Neutrophil (primary cell): Measurements from ENCODE around the gene DSCAML1.
A peak's percentile ranks its signal among the peaks of the same experiment; 100 is the strongest.

Experiments used
- H3K27ac ChIP-seq: fragments of 200-600 bp; sonication (generic); 2 replicates; pipeline ENCODE4 v1.5.1; 2016; ENCODE audit warnings: mild to moderate bottlenecking, moderate library complexity
- H3K27me3 ChIP-seq: fragments of 200-600 bp; sonication (generic); 2 replicates; pipeline ENCODE4 v1.6.0; 2016; ENCODE audit warnings: mild to moderate bottlenecking
- H3K36me3 ChIP-seq: fragments of 200-600 bp; sonication (generic); 2 replicates; pipeline ENCODE4 v1.5.1; 2017
- H3K4me1 ChIP-seq, 2 experiments: fragments of 200-600 bp in 1 of 2; sonication (generic) in 1 of 2; 1 replicate in 1 of 2; 2 replicates in 1 of 2; pipeline versions ENCODE4 v1.5.1 to v1.6.1; 2013 to 2016; ENCODE audit warnings: low read depth in 1 of 2, low read length in 1 of 2, mild to moderate bottlenecking in 1 of 2, moderate library complexity in 1 of 2; ENCODE audit not compliant: control insufficient read depth in 1 of 2, insufficient read depth in 1 of 2
- H3K4me3 ChIP-seq, 2 experiments: fragments of 200-600 bp in 1 of 2; sonication (generic) in 1 of 2; 1 replicate in 1 of 2; 2 replicates in 1 of 2; pipeline ENCODE4 v1.5.1; 2013 to 2016; ENCODE audit warnings: low read depth in 1 of 2, low read length in 1 of 2, mild to moderate bottlenecking in 1 of 2, moderate library complexity in 1 of 2
- H3K9me3 ChIP-seq: fragments of 200-600 bp; sonication (generic); 2 replicates; pipeline ENCODE4 v1.5.1; 2016
- TF ChIP-seq, protein P1 (sequence below): fragments of 200-600 bp; sonication (generic); IDR thresholded peaks from 2 replicates; pipeline ENCODE4 v1.5.1; 2016; ENCODE audit warnings: antibody characterized with exemption

DSCAML1 gene

DNA sequence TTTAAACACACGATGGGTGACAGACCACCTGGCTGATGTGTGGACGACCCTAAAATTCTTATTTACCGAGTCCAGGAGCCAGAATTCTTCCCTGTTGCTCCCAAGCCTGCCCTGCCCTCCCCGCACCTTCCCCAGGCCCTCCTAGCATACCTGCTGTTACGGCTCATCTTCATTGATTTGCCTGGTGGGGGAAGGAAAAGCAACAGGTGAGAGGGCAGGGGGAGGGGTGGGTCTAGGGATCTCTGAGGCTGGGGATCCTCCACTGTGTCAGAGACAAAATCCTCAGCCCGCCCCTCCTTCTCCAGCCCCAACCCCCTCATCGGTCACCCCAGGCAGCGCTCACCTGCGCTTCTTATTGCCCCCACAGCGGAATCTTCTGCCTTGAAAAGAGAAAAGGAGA lies 23.5 kb upstream of the DSCAML1 start:
- peaks cover 38 to 43% of the 10 kb centered on the region in 2 experiments for H3K4me1 ChIP-seq
- no peak overlapping the region for H3K4me3 ChIP-seq
- no peaks in the 10 kb centered on the region for H3K36me3 ChIP-seq
- TF ChIP-seq, protein P1, sequence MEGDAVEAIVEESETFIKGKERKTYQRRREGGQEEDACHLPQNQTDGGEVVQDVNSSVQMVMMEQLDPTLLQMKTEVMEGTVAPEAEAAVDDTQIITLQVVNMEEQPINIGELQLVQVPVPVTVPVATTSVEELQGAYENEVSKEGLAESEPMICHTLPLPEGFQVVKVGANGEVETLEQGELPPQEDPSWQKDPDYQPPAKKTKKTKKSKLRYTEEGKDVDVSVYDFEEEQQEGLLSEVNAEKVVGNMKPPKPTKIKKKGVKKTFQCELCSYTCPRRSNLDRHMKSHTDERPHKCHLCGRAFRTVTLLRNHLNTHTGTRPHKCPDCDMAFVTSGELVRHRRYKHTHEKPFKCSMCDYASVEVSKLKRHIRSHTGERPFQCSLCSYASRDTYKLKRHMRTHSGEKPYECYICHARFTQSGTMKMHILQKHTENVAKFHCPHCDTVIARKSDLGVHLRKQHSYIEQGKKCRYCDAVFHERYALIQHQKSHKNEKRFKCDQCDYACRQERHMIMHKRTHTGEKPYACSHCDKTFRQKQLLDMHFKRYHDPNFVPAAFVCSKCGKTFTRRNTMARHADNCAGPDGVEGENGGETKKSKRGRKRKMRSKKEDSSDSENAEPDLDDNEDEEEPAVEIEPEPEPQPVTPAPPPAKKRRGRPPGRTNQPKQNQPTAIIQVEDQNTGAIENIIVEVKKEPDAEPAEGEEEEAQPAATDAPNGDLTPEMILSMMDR = no peak
- no peak overlapping the region for H3K27ac ChIP-seq
- H3K9me3 ChIP-seq = no peaks in the 10 kb centered on the region
- H3K27me3 ChIP-seq = peaks cover 7% of the 10 kb centered on the region

DNA sequence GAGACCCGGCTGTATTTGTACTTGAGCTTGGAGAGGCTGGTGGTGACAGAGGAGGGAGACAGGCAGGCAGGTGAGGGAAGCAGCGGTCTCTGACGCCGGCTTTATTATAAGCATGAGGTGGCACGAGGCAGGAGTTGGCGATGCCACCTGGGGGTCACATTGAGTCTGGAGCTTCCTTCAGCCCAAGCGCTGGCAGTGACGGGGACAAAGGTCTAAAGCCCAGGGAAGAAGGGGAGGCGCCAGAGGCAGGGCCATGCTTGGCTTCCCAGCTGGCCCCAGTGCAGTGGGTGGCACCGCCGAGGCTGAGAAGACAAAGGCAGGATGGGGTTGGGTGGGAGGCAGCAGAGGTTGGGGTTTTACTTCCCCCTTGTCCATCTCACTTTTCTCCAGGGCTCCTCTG lies 23.1 kb upstream of the DSCAML1 start:
- Histone ChIP-seq H3K36me3 (no peaks in the 10 kb centered on the region), H3K4me1 (peaks cover 41 to 44% of the 10 kb centered on the region in 2 experiments), H3K4me3 (no peak overlapping the region)

DNA sequence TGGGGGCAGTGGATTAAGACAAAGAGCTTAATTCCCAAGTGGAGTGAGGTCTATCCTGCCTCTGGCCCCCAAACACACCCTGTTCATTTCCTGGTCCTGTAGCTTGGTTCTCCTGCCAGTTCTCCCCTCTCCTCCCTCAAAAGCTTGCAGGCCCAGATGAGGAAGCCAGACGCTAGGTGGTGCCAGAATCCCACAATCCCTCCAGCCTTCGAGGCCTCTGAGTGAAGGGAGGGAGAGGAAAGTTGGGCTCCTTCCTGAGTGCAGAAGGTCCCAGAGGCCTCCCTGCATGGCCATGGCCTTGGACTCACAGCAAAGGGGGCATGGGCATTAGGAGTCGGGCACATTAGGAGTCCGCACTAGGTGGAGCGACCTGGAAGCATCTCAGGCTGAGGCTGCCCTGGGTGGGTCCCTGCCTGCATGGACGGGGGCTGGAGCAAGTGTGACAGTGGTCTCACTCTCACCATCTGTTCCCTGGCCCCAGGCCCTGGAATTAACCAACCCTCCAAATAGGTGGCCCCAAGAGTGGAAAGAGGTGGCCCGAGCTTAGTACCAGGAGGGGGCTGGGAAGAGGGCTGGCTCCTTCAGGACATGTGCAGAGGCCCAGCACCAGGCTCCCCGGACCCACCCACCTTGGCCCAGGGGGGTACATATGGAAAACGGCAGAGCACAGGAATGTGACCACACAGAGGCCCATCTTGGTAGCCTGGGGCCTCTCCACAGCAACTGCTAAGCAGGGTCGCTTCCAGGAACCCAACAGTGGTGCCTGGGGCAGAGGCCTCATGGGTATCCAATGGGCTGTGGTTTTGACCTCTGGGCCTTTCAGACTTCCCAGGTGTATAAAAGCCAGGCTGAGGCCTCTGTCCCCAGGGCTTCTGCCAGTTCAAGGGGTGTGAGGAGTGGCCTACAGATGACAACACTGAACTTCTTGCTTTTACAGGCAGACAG lies 22.4 kb upstream of the DSCAML1 start:
- Histone ChIP-seq H3K4me3 (no peak overlapping the region), H3K9me3 (no peaks in the 10 kb centered on the region), H3K36me3 (no peaks in the 10 kb centered on the region), H3K4me1 (peaks cover 37 to 43% of the 10 kb centered on the region in 2 experiments), H3K27ac (no peak overlapping the region), H3K27me3 (peaks cover 4% of the 10 kb centered on the region)
- TF ChIP-seq, protein P1 = no peak

More for the DNA sequence above, 23.1 kb upstream of the DSCAML1 start:
- Histone ChIP-seq H3K27me3 (peaks cover 7% of the 10 kb centered on the region), H3K27ac (no peak overlapping the region), H3K9me3 (no peaks in the 10 kb centered on the region)
- TF ChIP-seq, protein P1 = no peak

DNA sequence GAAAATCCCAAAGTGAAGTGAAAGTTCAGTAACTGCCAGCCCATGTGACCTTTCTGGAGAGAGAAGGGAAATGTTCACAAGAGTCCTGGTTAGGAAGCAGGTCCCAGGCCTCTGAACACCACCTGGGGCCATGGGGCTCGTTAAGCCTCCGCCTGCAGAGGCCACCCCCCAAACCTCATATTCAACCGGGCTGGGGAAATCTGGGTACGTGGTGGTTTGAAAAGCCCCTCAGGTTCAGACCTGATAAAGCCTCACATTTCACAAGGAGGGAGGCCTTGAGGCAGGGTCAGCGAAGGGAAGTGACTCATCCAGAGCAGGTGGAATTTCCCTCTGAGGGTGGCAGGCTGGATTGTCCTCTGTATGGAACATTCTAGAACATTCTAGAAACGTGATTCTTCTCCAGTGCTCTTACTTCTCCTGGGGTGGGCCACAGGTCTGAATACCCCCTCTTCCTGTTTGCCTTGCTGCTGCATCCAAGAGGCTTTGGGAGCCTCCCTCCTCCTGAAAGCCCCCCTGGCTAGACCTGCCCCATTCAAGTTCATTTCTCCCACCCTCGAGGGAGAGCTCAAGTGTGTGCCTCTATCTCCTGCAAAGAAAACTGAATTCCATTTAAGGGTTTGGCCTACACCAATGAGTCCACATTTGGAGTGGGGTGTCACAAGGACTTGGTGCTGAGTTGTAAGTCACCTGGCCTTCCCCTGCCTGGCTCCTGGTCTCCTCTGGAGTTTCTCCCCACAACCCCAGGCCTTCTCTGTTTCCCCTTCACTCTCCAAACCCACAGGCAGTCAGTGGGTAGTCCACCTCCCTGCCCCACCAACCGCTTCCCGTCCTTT lies 21.2 kb upstream of the DSCAML1 start:
- Histone ChIP-seq H3K27ac (no peak overlapping the region), H3K4me1 (peaks cover 25 to 32% of the 10 kb centered on the region in 2 experiments), H3K36me3 (no peaks in the 10 kb centered on the region), H3K4me3 (no peak overlapping the region), H3K27me3 (no peaks in the 10 kb centered on the region), H3K9me3 (no peaks in the 10 kb centered on the region)
- TF ChIP-seq, protein P1 = no peak

DNA sequence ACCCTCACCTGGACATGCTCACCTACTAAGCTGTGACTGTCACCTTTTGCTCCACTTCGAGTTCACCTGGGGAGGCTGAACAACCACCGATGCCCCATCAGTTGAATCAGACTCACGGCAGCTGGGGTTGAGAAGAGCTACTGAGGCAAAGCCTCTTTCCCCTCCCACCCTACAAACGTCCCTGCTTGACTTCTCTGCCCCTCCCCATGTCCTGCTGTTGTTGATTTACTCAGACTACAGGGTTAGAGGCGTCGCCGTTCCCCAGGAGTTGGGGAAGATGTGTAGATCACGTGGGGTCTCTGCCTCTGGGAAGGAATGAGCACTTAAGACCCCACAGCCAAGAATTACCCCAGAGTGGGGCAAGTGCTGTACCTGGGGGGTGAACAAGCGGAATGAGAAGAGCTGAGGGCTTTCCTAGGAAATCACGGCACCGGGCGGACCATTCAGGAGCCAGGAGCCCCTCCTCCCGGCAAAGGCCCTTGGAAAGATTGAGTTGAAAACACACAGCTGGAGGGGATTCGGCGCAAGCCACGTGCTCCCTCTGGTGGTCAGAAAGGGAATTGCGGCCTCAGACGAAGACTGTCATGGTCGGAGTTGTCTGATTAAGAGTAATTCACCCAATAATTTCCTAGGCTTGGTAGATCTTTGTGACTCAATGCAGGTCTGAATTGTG lies 20.5 kb upstream of the DSCAML1 start:
- Histone ChIP-seq H3K27ac (no peak overlapping the region), H3K27me3 (no peaks in the 10 kb centered on the region), H3K9me3 (no peaks in the 10 kb centered on the region), H3K36me3 (no peaks in the 10 kb centered on the region), H3K4me1 (peaks cover 24 to 29% of the 10 kb centered on the region in 2 experiments), H3K4me3 (no peak overlapping the region)
- TF ChIP-seq, protein P1 = peak; percentile 93
